Astrocyte (in vitro differentiated cells and primary cell): ENCODE measurements around the gene ZNF138. TPM values are rescaled to one million over a fixed set of nuclear protein-coding genes. Genes with fewer than 3 reads are reported as not detected.
A peak's percentile ranks its signal among the peaks of the same experiment; 100 is the strongest.

ENCODE experiments used
- DNase-seq: peaks from one replicate; pipeline ENCODE4 v3.0.0-alpha.2; 2010; ENCODE audit warnings: low read depth
- FAIRE-seq: peaks from 2 replicates; lab custom pipeline; 2011; peaks lifted over from hg19 to GRCh38; lab: Jason Lieb, UNC
- H2AFZ ChIP-seq: 2 replicates; pipeline ENCODE4 v1.6.0; 2012; ENCODE audit warnings: low read depth, low read length, inconsistent platforms
- H3K27ac ChIP-seq: 2 replicates; pipeline ENCODE4 v1.5.1; 2011; ENCODE audit warnings: low read depth, low read length, inconsistent platforms
- H3K27me3 ChIP-seq: 2 replicates; pipeline ENCODE4 v1.6.0; 2011; ENCODE audit warnings: low read length, inconsistent platforms; ENCODE audit not compliant: insufficient read depth
- H3K36me3 ChIP-seq: 2 replicates; pipeline ENCODE4 v1.5.1; 2011; ENCODE audit warnings: low read length, inconsistent platforms; ENCODE audit not compliant: insufficient read depth
- H3K4me1 ChIP-seq: 2 replicates; pipeline ENCODE4 v1.5.1; 2011; ENCODE audit warnings: low read length, inconsistent platforms; ENCODE audit not compliant: insufficient read depth
- H3K4me2 ChIP-seq: 2 replicates; pipeline ENCODE4 v1.6.0; 2012; ENCODE audit warnings: low read length, inconsistent platforms
- H3K4me3 ChIP-seq: 2 replicates; pipeline ENCODE4 v1.5.1; 2011; ENCODE audit warnings: low read depth, mild to moderate bottlenecking, low read length, inconsistent platforms; ENCODE audit not compliant: insufficient read depth
- H3K79me2 ChIP-seq: 2 replicates; pipeline ENCODE4 v1.6.0; 2012; ENCODE audit warnings: mild to moderate bottlenecking, low read length, inconsistent platforms; ENCODE audit not compliant: insufficient read depth
- H3K9ac ChIP-seq: 2 replicates; pipeline ENCODE4 v1.6.0; 2012; ENCODE audit warnings: mild to moderate bottlenecking, low read length, inconsistent platforms
- H3K9me3 ChIP-seq: 2 replicates; pipeline ENCODE4 v1.5.1; 2012; ENCODE audit warnings: low read depth, mild to moderate bottlenecking, low read length, inconsistent platforms; ENCODE audit not compliant: insufficient read depth
- H4K20me1 ChIP-seq: 2 replicates; pipeline ENCODE4 v1.6.0; 2012; ENCODE audit warnings: low read length, inconsistent platforms; ENCODE audit not compliant: insufficient read depth
- H3K27ac Mint-ChIP-seq: one replicate; pipeline ENCODE4 v1.8.0; 2021; ENCODE audit warnings: mild to moderate bottlenecking, mixed read lengths; ENCODE audit not compliant: unreplicated experiment
- H3K27me3 Mint-ChIP-seq: one replicate; pipeline ENCODE4 v1.8.0; 2021; ENCODE audit warnings: low read depth, mixed read lengths; ENCODE audit not compliant: unreplicated experiment
- H3K36me3 Mint-ChIP-seq: one replicate; pipeline ENCODE4 v1.8.0; 2021; ENCODE audit warnings: low read depth, mixed read lengths; ENCODE audit not compliant: unreplicated experiment
- H3K4me1 Mint-ChIP-seq: one replicate; pipeline ENCODE4 v1.8.0; 2021; ENCODE audit warnings: low read depth, mixed read lengths; ENCODE audit not compliant: unreplicated experiment
- H3K4me3 Mint-ChIP-seq: one replicate; pipeline ENCODE4 v1.8.0; 2021; ENCODE audit warnings: mild to moderate bottlenecking, moderate library complexity, mixed read lengths; ENCODE audit not compliant: unreplicated experiment
- H3K9me3 Mint-ChIP-seq: one replicate; pipeline ENCODE4 v1.8.0; 2021; ENCODE audit warnings: mild to moderate bottlenecking, mixed read lengths; ENCODE audit not compliant: unreplicated experiment
- CTCF ChIP-seq: IDR thresholded peaks from 2 replicates; pipeline ENCODE4 v1.5.1; 2011; ENCODE audit warnings: low read depth, mild to moderate bottlenecking, inconsistent platforms, low read length, moderate library complexity; ENCODE audit not compliant: insufficient read depth
- EZH2 ChIP-seq: IDR thresholded peaks from 2 replicates; pipeline ENCODE4 v1.6.1; 2012; ENCODE audit warnings: mild to moderate bottlenecking, low read length, inconsistent platforms; ENCODE audit not compliant: insufficient read depth
- total RNA-seq: library from RNA; stranded (reverse); gene quantifications from 2 replicates; pipeline ENCODE4 v1.2.1, GENCODE V29; 2021

Gene ZNF138
- total RNA-seq, 1 donor from 2014 or later, result 5.7 TPM

GRCh38 chr7:64874114-64874513 lies 79.9 kb downstream of the ZNF138 start:
- H3K27me3 ChIP-seq, result no peaks in the 10 kb centered on the region
- H3K4me3 Mint-ChIP-seq, result no peak overlapping the region
- H2AFZ ChIP-seq, result no peak overlapping the region
- H3K9me3 ChIP-seq, result peaks cover 10% of the 10 kb centered on the region
- H3K9ac ChIP-seq, result no peak overlapping the region
- peaks cover 3% of the 10 kb centered on the region for H3K4me1 Mint-ChIP-seq
- H3K36me3 Mint-ChIP-seq, result peaks cover 3% of the 10 kb centered on the region
- H3K4me3 ChIP-seq, result no peak overlapping the region
- TF ChIP-seq CTCF, result no peak
- TF ChIP-seq EZH2, result no peak
- no peak overlapping the region for H3K27ac ChIP-seq
- H3K4me2 ChIP-seq, result peak overlapping the region; percentile 11
- no peaks in the 10 kb centered on the region for H4K20me1 ChIP-seq
- H3K27ac Mint-ChIP-seq, result no peak overlapping the region
- H3K9me3 Mint-ChIP-seq, result peaks cover 43% of the 10 kb centered on the region
- no peaks in the 10 kb centered on the region for H3K79me2 ChIP-seq
- no peaks in the 10 kb centered on the region for H3K4me1 ChIP-seq
- DNase-seq (peak; percentile 30), FAIRE-seq (no peak)
- no peaks in the 10 kb centered on the region for H3K36me3 ChIP-seq
- H3K27me3 Mint-ChIP-seq, result peaks cover 23% of the 10 kb centered on the region

- H3K9me3 Mint-ChIP-seq, result peaks cover 41% of the 10 kb centered on the region
- peaks cover 10% of the 10 kb centered on the region for H3K9me3 ChIP-seq
Measured at GRCh38 chr7:64874562-64875250, 80.5 kb downstream of the ZNF138 start.

More at GRCh38 chr7:64874562-64875250, 80.5 kb downstream of the ZNF138 start:
- no peaks in the 10 kb centered on the region for H3K4me1 ChIP-seq
- no peak overlapping the region for H3K4me2 ChIP-seq
- FAIRE-seq (no peak), DNase-seq (no peak)
- no peak overlapping the region for H2AFZ ChIP-seq
- Mint-ChIP-seq H3K27me3 (peaks cover 23% of the 10 kb centered on the region), H3K4me1 (peaks cover 3% of the 10 kb centered on the region), H3K27ac (no peak overlapping the region), H3K36me3 (peaks cover 3% of the 10 kb centered on the region), H3K4me3 (no peak overlapping the region)
- H3K36me3 ChIP-seq, result no peaks in the 10 kb centered on the region
- H3K27me3 ChIP-seq, result no peaks in the 10 kb centered on the region
- H3K27ac ChIP-seq, result no peak overlapping the region
- TF ChIP-seq EZH2 (no peak), CTCF (no peak)
- H3K9ac ChIP-seq, result no peak overlapping the region
- H3K79me2 ChIP-seq, result no peaks in the 10 kb centered on the region
- H4K20me1 ChIP-seq, result no peaks in the 10 kb centered on the region
- H3K4me3 ChIP-seq, result no peak overlapping the region
